ENCODE measurements around the gene EIF5A.

Gene EIF5A

DNA sequence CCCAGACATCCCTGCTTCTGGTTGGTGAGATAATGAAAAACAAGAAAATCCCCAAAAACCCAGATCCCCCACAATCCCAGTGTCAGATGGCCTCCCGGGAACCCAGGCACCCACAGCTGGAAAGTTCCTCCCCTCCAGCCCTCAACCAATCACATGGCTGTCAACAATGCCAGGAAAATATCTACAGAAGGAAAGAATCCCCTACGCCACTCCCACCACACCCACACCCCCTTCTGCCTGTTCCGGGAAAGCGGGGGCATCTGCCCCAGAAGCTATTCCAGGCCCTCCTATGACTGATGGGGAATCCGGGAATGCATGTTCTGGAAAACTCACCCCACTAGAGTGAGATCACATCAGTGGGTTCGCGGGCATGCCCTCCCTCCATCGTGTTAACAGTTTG, 49.3 kb downstream of the EIF5A start:
- peak; percentile 30 for DNase-seq

DNA sequence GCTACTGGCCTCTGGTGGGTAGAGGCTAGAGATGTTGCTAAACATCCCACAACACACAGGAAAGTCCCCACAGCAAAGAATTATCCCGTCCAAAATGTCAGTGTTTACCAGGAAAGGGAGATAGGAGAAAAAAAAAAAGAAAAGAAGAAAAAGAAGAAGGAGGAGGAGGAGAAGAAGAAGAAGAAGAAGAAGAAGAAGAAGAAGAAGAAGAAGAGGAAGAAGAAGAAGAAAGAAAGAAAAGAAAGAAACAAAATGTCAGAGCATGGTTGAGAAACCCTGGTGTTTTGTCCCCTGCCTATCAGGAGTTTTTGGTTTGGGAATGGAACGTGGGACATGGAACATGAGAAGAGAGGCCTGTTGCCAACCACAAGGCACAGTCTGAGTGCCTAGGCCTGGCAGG, 50.0 kb downstream of the EIF5A start:
- DNase-seq = no peak

DNA sequence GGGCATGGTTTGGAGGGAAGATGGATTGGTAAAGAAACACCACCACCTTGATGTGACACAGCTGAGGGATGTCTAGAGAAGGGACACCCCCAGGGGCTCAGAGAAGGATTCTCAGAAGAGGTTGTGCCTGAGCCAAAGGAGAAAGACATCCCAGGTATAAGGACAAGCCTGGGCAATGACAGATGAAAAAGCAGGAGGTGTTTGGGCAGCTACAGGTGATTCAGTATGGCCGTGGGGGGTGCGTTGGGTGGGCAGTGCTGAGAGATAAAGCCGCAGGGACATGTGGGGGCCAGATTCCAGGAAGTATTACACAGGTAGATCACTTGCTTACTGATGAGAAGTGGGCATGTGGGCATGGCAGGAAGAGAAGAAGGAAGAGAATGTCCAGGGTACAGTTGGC, 54.5 kb downstream of the EIF5A start:
- no peak for DNase-seq

Data from fibroblast of skin of scalp (primary cell).